Body of pancreas (tissue), 4 donors: ENCODE results near the gene MDH1.

Source experiments
- CTCF ChIP-seq, 7 experiments: fragments of 450-650 bp in 4 of 7; fragments of 200-600 bp in 3 of 7; sonication (generic) in 3 of 7; IDR thresholded peaks; one replicate each; pipeline ENCODE4 v1.5.1; 2016 to 2019; ENCODE audit warnings: antibody characterized with exemption in 7 of 7
- POLR2A ChIP-seq, 3 donors: fragments of 450-650 bp; IDR thresholded peaks; one replicate each; pipeline ENCODE4 v1.6.1; 2016; ENCODE audit warnings: antibody characterized with exemption in 3 of 3, mild to moderate bottlenecking in 2 of 3

GRCh38 chr2:63643486-63643885 lies 54.7 kb downstream of the MDH1 start:
- no peak for TF ChIP-seq CTCF (IDR thresholded peaks at IDR 0.05)
- TF ChIP-seq POLR2A (IDR thresholded peaks at IDR 0.05), result no peak
